Measurements from ENCODE around the gene C22orf31. TPM values are rescaled to one million over a fixed set of nuclear protein-coding genes. Genes with fewer than 3 reads are reported as not detected.

The C22orf31 gene
- total and polyA plus RNA-seq, 2 donors (not counting 3 experiments of a cell fraction or from before 2014, with no cell fraction given) = not detected

GRCh38 chr22:29018293-29019189, 43.1 kb downstream of the C22orf31 start:
- FAIRE-seq = no peak
- POLR2A ChIA-PET = no interaction called here
- H3K9ac ChIP-seq (replicated peaks; ENCODE audit: extremely low read depth, insufficient read depth, low read length) = no peak overlapping the region
- TF ChIP-seq GATA2 (IDR thresholded peaks at IDR 0.05; ENCODE audit: insufficient read depth, insufficient read length, low read depth, low read length) = no peak
- TF ChIP-seq MAX (IDR thresholded peaks at IDR 0.05; ENCODE audit: insufficient read depth, insufficient read length) = no peak
- no peak for TF ChIP-seq JUN (IDR thresholded peaks at IDR 0.05; ENCODE audit: borderline replicate concordance, insufficient read depth, insufficient read length, low read depth)
- no peak for TF ChIP-seq MYC (IDR thresholded peaks at IDR 0.05; ENCODE audit: low read depth, low read length)
- TF ChIP-seq FOS (IDR thresholded peaks at IDR 0.05; ENCODE audit: borderline replicate concordance, insufficient read depth, low read length) = no peak
- TF ChIP-seq EZH2 (IDR thresholded peaks at IDR 0.05; ENCODE audit: borderline replicate concordance, low read depth, low read length, severe bottlenecking) = no peak
- TF ChIP-seq, protein P1, sequence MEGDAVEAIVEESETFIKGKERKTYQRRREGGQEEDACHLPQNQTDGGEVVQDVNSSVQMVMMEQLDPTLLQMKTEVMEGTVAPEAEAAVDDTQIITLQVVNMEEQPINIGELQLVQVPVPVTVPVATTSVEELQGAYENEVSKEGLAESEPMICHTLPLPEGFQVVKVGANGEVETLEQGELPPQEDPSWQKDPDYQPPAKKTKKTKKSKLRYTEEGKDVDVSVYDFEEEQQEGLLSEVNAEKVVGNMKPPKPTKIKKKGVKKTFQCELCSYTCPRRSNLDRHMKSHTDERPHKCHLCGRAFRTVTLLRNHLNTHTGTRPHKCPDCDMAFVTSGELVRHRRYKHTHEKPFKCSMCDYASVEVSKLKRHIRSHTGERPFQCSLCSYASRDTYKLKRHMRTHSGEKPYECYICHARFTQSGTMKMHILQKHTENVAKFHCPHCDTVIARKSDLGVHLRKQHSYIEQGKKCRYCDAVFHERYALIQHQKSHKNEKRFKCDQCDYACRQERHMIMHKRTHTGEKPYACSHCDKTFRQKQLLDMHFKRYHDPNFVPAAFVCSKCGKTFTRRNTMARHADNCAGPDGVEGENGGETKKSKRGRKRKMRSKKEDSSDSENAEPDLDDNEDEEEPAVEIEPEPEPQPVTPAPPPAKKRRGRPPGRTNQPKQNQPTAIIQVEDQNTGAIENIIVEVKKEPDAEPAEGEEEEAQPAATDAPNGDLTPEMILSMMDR (IDR thresholded peaks at IDR 0.05; ENCODE audit: extremely low read depth in 1 of 2, insufficient read depth in 1 of 2, low read depth in 1 of 2, low read length in 2 of 2) = no peak
- TF ChIP-seq POLR2A (IDR thresholded peaks at IDR 0.05; ENCODE audit: low read depth, low read length) = no peak
- no peak for TF ChIP-seq POLR2AphosphoS5 (IDR thresholded peaks at IDR 0.05; ENCODE audit: insufficient read depth, low read depth, low read length)
- H3K4me2 ChIP-seq (ENCODE audit: insufficient read depth, low read length) = no peak overlapping the region
- H3K4me1 ChIP-seq (ENCODE audit: control insufficient read depth, extremely low read depth, insufficient read depth, low read length) = peaks cover 6% of the 10 kb centered on the region
- H3K9me3 ChIP-seq (replicated peaks; ENCODE audit: control insufficient read depth, insufficient read depth, low read length) = no peaks in the 10 kb centered on the region
- H3K27ac ChIP-seq (ENCODE audit: insufficient read depth, low read depth, low read length) = no peak overlapping the region
- DNase-seq (ENCODE audit: low read depth, low spot score) = no peak
- dilution Hi-C loops (cut with MboI; ENCODE audit: extremely low pct_ligation_motif_present, low sequenced_read_pairs) (loop anchor here (25.0 kb wide), 1 partner anchor 106 kb away; no protein-coding TSS in a partner anchor), intact Hi-C loops (cut with micrococcal nuclease) (no loop called here)
- no peaks in the 10 kb centered on the region for H3K27me3 ChIP-seq (ENCODE audit: control insufficient read depth in 2 of 2, insufficient read depth in 2 of 2, low read length in 2 of 2)
- no peak overlapping the region for H2AFZ ChIP-seq (ENCODE audit: low read depth, low read length)
- H4K20me1 ChIP-seq (replicated peaks; ENCODE audit: control insufficient read depth, extremely low read depth, insufficient read depth, low read length) = no peaks in the 10 kb centered on the region
- no peaks in the 10 kb centered on the region for H3K9me1 ChIP-seq (replicated peaks; ENCODE audit: control insufficient read depth, extremely low read depth, insufficient read depth, low read length)
- CTCF ChIA-PET = interaction anchor here (1.1 kb wide), 1 partner anchor 22 kb away, joined by 5 read pairs; no protein-coding TSS in a partner anchor
- no peak overlapping the region for H3K4me3 ChIP-seq (replicated peaks in 1 of 3; ENCODE audit: insufficient read depth in 1 of 3, low read depth in 1 of 3, low read length in 3 of 3)
- no peaks in the 10 kb centered on the region for H3K36me3 ChIP-seq (ENCODE audit: control insufficient read depth in 2 of 2, extremely low read depth in 1 of 2, insufficient read depth in 2 of 2, low read length in 2 of 2)
- H3K79me2 ChIP-seq (ENCODE audit: control insufficient read depth, insufficient read depth, low read length) = no peaks in the 10 kb centered on the region
- no TSS peak for BruUV-seq (replicated peaks)
